A549 (cell line): ENCODE measurements around the gene UTP25. TPM values are rescaled to one million over a fixed set of nuclear protein-coding genes. Genes with fewer than 3 reads are reported as not detected.

Experiments
- ATAC-seq, 2 experiments: fragments of 200-7000 bp in 1 of 2; fragments of >200 bp in 1 of 2; cut with Nextera tagmentation in 1 of 2; cut with Tn5 transposase in 1 of 2; 3 replicates each; pipeline versions ENCODE4 v1.8.0 to v1.9.1; 2018 to 2020; ENCODE audit warnings: mild to moderate bottlenecking in 1 of 2, moderate library complexity in 1 of 2
- CTCF ChIA-PET: fragments of 300-600 bp; sonication (Branson Sonifier 250); formaldehyde crosslinking; extraction: SDS; loops from one replicate; lab custom pipeline; 2021; ENCODE audit warnings: antibody characterized with exemption, inconsistent platforms; lab: Yijun Ruan, JAX
- POLR2A ChIA-PET: fragments of 350-600 bp; formaldehyde crosslinking; extraction: SDS; loops from one replicate; lab custom pipeline; 2021; ENCODE audit warnings: antibody characterized with exemption, inconsistent platforms; lab: Yijun Ruan, JAX
- DNase-seq, 2 experiments: peaks; one replicate each; pipeline versions ENCODE4 v3.0.0 to v3.0.0-alpha.2; 2011 to 2016; ENCODE audit warnings: low read depth in 1 of 2, low spot score in 1 of 2
- FAIRE-seq: peaks from 2 replicates; lab custom pipeline; 2011; peaks lifted over from hg19 to GRCh38; lab: Jason Lieb, UNC
- H3K27ac ChIP-seq, 2 experiments: fragments of >200 bp; sonication (Bioruptor Twin); formaldehyde crosslinking; 3 replicates each; pipeline ENCODE4 v1.5.1; 2016 to 2017
- H3K4me1 ChIP-seq: fragments of >200 bp; sonication (Bioruptor Twin); formaldehyde crosslinking; 3 replicates; pipeline ENCODE4 v1.6.1; 2016
- H3K4me2 ChIP-seq: fragments of >200 bp; sonication (Bioruptor Twin); formaldehyde crosslinking; 3 replicates; pipeline ENCODE4 v1.6.1; 2016
- H3K4me3 ChIP-seq: fragments of >200 bp; sonication (Bioruptor Twin); formaldehyde crosslinking; 3 replicates; pipeline ENCODE4 v1.5.1; 2016
- H3K9me3 ChIP-seq: fragments of >200 bp; sonication (Bioruptor Twin); formaldehyde crosslinking; 3 replicates; pipeline ENCODE4 v1.6.1; 2016
- BCL3 ChIP-seq: fragments of >200 bp; sonication (Bioruptor Twin); formaldehyde crosslinking; IDR thresholded peaks from 3 replicates; pipeline ENCODE4 v1.6.1; 2016
- CHD2 ChIP-seq: fragments of 150-350 bp; IDR thresholded peaks from 2 replicates; pipeline ENCODE4 v1.6.1; 2014; ENCODE audit warnings: low read length; ENCODE audit not compliant: partially characterized antibody
- CHD4 ChIP-seq: fragments of 200-600 bp; sonication (generic); IDR thresholded peaks from 2 replicates; pipeline ENCODE4 v1.6.1; 2016; ENCODE audit warnings: antibody characterized with exemption, mild to moderate bottlenecking, borderline replicate concordance
- E2F6 ChIP-seq: IDR thresholded peaks from 2 replicates; pipeline ENCODE4 v1.6.1; 2012; ENCODE audit warnings: low read depth, borderline replicate concordance
- EP300 ChIP-seq, 2 experiments: fragments of >200 bp; sonication (Bioruptor Twin); formaldehyde crosslinking; IDR thresholded peaks; 2 replicates in 1 of 2; 3 replicates in 1 of 2; pipeline ENCODE4 v1.6.1; 2016 to 2017
- FOSB ChIP-seq: fragments of 250-450 bp; sonication (Bioruptor Pico); IDR thresholded peaks from 2 replicates; pipeline ENCODE4 v1.5.0; 2020; ENCODE audit warnings: mild to moderate bottlenecking, moderate library complexity
- FOSL2 ChIP-seq, 2 experiments: fragments of 450-650 bp in 1 of 2; fragments of >200 bp in 1 of 2; sonication (Bioruptor Twin) in 1 of 2; formaldehyde crosslinking; IDR thresholded peaks; 2 replicates each; pipeline versions ENCODE4 v1.5.0 to v1.6.1; 2016 to 2020; ENCODE audit warnings: mild to moderate bottlenecking in 1 of 2, moderate library complexity in 1 of 2
- GATA3 ChIP-seq: IDR thresholded peaks from 2 replicates; pipeline ENCODE4 v1.6.1; 2012; ENCODE audit warnings: borderline replicate concordance
- HES2 ChIP-seq: fragments of >200 bp; sonication (Bioruptor Twin); formaldehyde crosslinking; IDR thresholded peaks from 2 replicates; pipeline ENCODE4 v1.6.1; 2016
- KDM5A ChIP-seq: fragments of 200-600 bp; sonication (generic); IDR thresholded peaks from 2 replicates; pipeline ENCODE4 v1.6.1; 2016; ENCODE audit warnings: antibody characterized with exemption, mild to moderate bottlenecking
- MAX ChIP-seq: IDR thresholded peaks from 2 replicates; pipeline ENCODE4 v1.6.1; 2012
- MAZ ChIP-seq: fragments of 150-350 bp; IDR thresholded peaks from 2 replicates; pipeline ENCODE4 v1.6.1; 2014; ENCODE audit warnings: antibody characterized with exemption, low read depth, low read length, borderline replicate concordance
- NPAS2 ChIP-seq: fragments of 250-450 bp; sonication (Bioruptor Pico); IDR thresholded peaks from 2 replicates; pipeline ENCODE4 v1.8.0; 2022; ENCODE audit warnings: mild to moderate bottlenecking, moderate library complexity, borderline replicate concordance
- NR3C1 ChIP-seq: fragments of >200 bp; sonication (Bioruptor Twin); formaldehyde crosslinking; IDR thresholded peaks from 3 replicates; pipeline ENCODE4 v1.6.1; 2017
- POLR2AphosphoS2 ChIP-seq: conservative IDR thresholded peaks from 2 replicates; pipeline ENCODE4 v1.6.1; 2012; ENCODE audit warnings: low read length, improper control_type of control experiment, inconsistent platforms
- REST ChIP-seq: fragments of 200-600 bp; sonication (generic); IDR thresholded peaks from 2 replicates; pipeline ENCODE4 v1.6.1; 2016; ENCODE audit warnings: antibody characterized with exemption, mild to moderate bottlenecking, moderate library complexity
- SMC3 ChIP-seq: fragments of >200 bp; sonication (Bioruptor Twin); formaldehyde crosslinking; IDR thresholded peaks from 3 replicates; pipeline ENCODE4 v1.6.1; 2018; ENCODE audit warnings: inconsistent platforms
- SREBF2 ChIP-seq: fragments of 450-650 bp; IDR thresholded peaks from 2 replicates; pipeline ENCODE4 v1.6.1; 2014; ENCODE audit warnings: mild to moderate bottlenecking, moderate library complexity
- ZC3H11A ChIP-seq: fragments of 450-650 bp; IDR thresholded peaks from 2 replicates; pipeline ENCODE4 v1.6.1; 2014; ENCODE audit warnings: antibody characterized with exemption, mild to moderate bottlenecking
- ZFP36 ChIP-seq: fragments of 450-650 bp; IDR thresholded peaks from 2 replicates; pipeline ENCODE4 v1.6.1; 2014; ENCODE audit warnings: borderline replicate concordance; ENCODE audit not compliant: partially characterized antibody
- WGBS: methylation state at CpG from one replicate; pipeline ENCODE4 v1.1.6; 2017; ENCODE audit errors: missing lambda C conversion rate; 5-methylcytosine and 5-hydroxymethylcytosine counted together
- polyA plus RNA-seq, 4 experiments: library from polyadenylated mRNA; depleted of rRNA in 3 of 4; stranded (reverse); fragments of >200 nt; fragmentation: RNase III in 1 of 4; extraction: RNeasy Plus Mini Kit Qiagen cat#74134 plus additional on column Dnase treatment in 1 of 4; gene quantifications; 2 replicates in 3 of 4; 3 replicates in 1 of 4; pipeline ENCODE4 v1.2.3, GENCODE V29; 2011 to 2017

The UTP25 gene
- polyA plus RNA-seq, 2 of the 4 experiments (the other 2 are of a cell fraction), result 8.4 to 16.5 TPM

GRCh38 chr1:209889077-209889418 lies 61.3 kb downstream of the UTP25 start (continued):
- TF ChIP-seq REST (no peak), HES2 (no peak), FOSL2 (IDR thresholded peaks at IDR 0.05) (no peak), FOSL2 (CRISPR knock-in tag; IDR thresholded peaks at IDR 0.05) (no peak)

- H3K4me2 ChIP-seq, result no peak overlapping the region
- no peak for TF ChIP-seq SMC3
- TF ChIP-seq FOSL2 (IDR thresholded peaks at IDR 0.05), result no peak
- TF ChIP-seq FOSL2 (CRISPR knock-in tag; IDR thresholded peaks at IDR 0.05), result peak; percentile 72
- WGBS, result 44% methylated on average over 3 of the region's 3 CpGs
- DNase-seq (no peak), ATAC-seq (no peak), FAIRE-seq (no peak)
- no peak overlapping the region for H3K4me3 ChIP-seq
- H3K4me1 ChIP-seq, result peaks cover 4% of the 10 kb centered on the region; the same call in 1 of the 3 replicates
- H3K9me3 ChIP-seq, result no peaks in the 10 kb centered on the region
- CTCF ChIA-PET, result interaction anchor here (0.6 to 1.6 kb wide), 3 partner anchors 14 to 580 kb away, joined by 3 to 6 read pairs (median 3); no protein-coding TSS in a partner anchor
- POLR2A ChIA-PET, result no interaction called here
- H3K27ac ChIP-seq, result no peak overlapping the region
Measured at GRCh38 chr1:209890641-209891330, 63.0 kb downstream of the UTP25 start.

- 67% methylated on average over 6 of the region's 6 CpGs for WGBS
- Histone ChIP-seq H3K4me3 (no peak overlapping the region), H3K4me2 (no peak overlapping the region), H3K27ac (no peak overlapping the region), H3K4me1 (peaks cover 4% of the 10 kb centered on the region; the same call in 1 of the 3 replicates), H3K9me3 (no peaks in the 10 kb centered on the region)
- no peak for TF ChIP-seq GATA3
- no peak for TF ChIP-seq NPAS2 (CRISPR knock-in tag)
- TF ChIP-seq MAX, result no peak
- TF ChIP-seq FOSB, result no peak
- no peak for TF ChIP-seq POLR2AphosphoS2
- no peak for TF ChIP-seq ZFP36
- TF ChIP-seq EP300 (IDR thresholded peaks at IDR 0.05), result no peak
- no peak for TF ChIP-seq ZC3H11A
- no peak for TF ChIP-seq BCL3
- no peak for TF ChIP-seq KDM5A
- no peak for TF ChIP-seq NR3C1
- no peak for TF ChIP-seq CHD2
- TF ChIP-seq MAZ, result no peak
- no peak for TF ChIP-seq E2F6
- TF ChIP-seq CHD4, result no peak
- no peak for TF ChIP-seq REST
- TF ChIP-seq SREBF2, result no peak
- DNase-seq, result no peak
- no peak for ATAC-seq
- ChIA-PET POLR2A (no interaction called here), CTCF (interaction anchor here (1.0 to 2.5 kb wide), 4 partner anchors 9 to 33 kb away, joined by 3 to 10 read pairs (median 4); no protein-coding TSS in a partner anchor)
- no peak for FAIRE-seq
Measured at GRCh38 chr1:209893751-209894150, 66.0 kb downstream of the UTP25 start.
